Smooth muscle cell (in vitro differentiated cells): ENCODE measurements around the gene PRRC2B. TPM values are rescaled to one million over a fixed set of nuclear protein-coding genes. Genes with fewer than 3 reads are reported as not detected.

Experiments
- DNase-seq: peaks from one replicate; lab custom pipeline; 2025; ENCODE audit not compliant: unreplicated experiment; lab: John Stamatoyannopoulos, UW
- H2AFZ ChIP-seq: fragments of 200-600 bp; sonication (generic); 2 replicates; pipeline ENCODE4 v1.6.0; 2016; ENCODE audit warnings: antibody characterized with exemption, low read depth, mild to moderate bottlenecking
- H3F3A ChIP-seq: fragments of 200-600 bp; sonication (generic); 2 replicates; pipeline ENCODE4 v1.6.0; 2017; ENCODE audit warnings: antibody characterized with exemption, low read depth
- H3K27ac ChIP-seq: fragments of 200-600 bp; sonication (generic); 2 replicates; pipeline ENCODE4 v1.5.1; 2016; ENCODE audit warnings: low read depth, mild to moderate bottlenecking
- H3K27me3 ChIP-seq: fragments of 200-600 bp; sonication (generic); 2 replicates; pipeline ENCODE4 v1.6.1; 2016; ENCODE audit warnings: low read depth, mild to moderate bottlenecking
- H3K36me3 ChIP-seq: fragments of 200-600 bp; sonication (generic); 2 replicates; pipeline ENCODE4 v1.5.1; 2016; ENCODE audit warnings: low read depth
- H3K4me1 ChIP-seq: fragments of 200-600 bp; sonication (generic); 2 replicates; pipeline ENCODE4 v1.5.1; 2016; ENCODE audit warnings: low read depth
- H3K4me2 ChIP-seq: fragments of 200-600 bp; sonication (generic); 2 replicates; pipeline ENCODE4 v1.6.0; 2016; ENCODE audit warnings: mild to moderate bottlenecking
- H3K4me3 ChIP-seq: fragments of 200-600 bp; sonication (generic); 2 replicates; pipeline ENCODE4 v1.5.1; 2016; ENCODE audit warnings: mild to moderate bottlenecking
- H3K79me2 ChIP-seq: fragments of 200-600 bp; sonication (generic); 2 replicates; pipeline ENCODE4 v1.6.0; 2016; ENCODE audit warnings: low read depth, mild to moderate bottlenecking
- H3K9ac ChIP-seq: fragments of 200-600 bp; sonication (generic); 2 replicates; pipeline ENCODE4 v1.6.0; 2016; ENCODE audit warnings: low read depth
- H3K9me3 ChIP-seq: fragments of 200-600 bp; sonication (generic); replicated peaks from 2 replicates; pipeline ENCODE4 v1.5.1; 2016; ENCODE audit warnings: low read depth
- H4K20me1 ChIP-seq: fragments of 200-600 bp; sonication (generic); 2 replicates; pipeline ENCODE4 v1.6.0; 2016; ENCODE audit warnings: low read depth
- WGBS: methylation state at CpG from one replicate; pipeline ENCODE4 v1.1.7; 2016; ENCODE audit warnings: low lambda C conversion rate; 5-methylcytosine and 5-hydroxymethylcytosine counted together
- polyA plus RNA-seq: library from polyadenylated mRNA; unstranded; fragments of >200 nt; fragmentation: Nextera tagmentation; extraction: Ambion mirVana; gene quantifications from 2 replicates; pipeline ENCODE4 v1.2.1, GENCODE V29; 2016
- total RNA-seq: library from RNA; depleted of rRNA; stranded (reverse); fragments of >200 nt; gene quantifications from 2 replicates; pipeline ENCODE4 v1.2.3, GENCODE V29; 2014
- TF ChIP-seq, protein P1 (sequence below): fragments of 200-600 bp; sonication (generic); IDR thresholded peaks from 2 replicates; pipeline ENCODE4 v1.5.1; 2017; ENCODE audit warnings: borderline replicate concordance, mild to moderate bottlenecking, antibody characterized with exemption; ENCODE audit not compliant: insufficient read depth, poor library complexity, severe bottlenecking

Gene PRRC2B
- total and polyA plus RNA-seq, 2 experiments from 2014 or later = 38.6 to 97.2 TPM

DNA sequence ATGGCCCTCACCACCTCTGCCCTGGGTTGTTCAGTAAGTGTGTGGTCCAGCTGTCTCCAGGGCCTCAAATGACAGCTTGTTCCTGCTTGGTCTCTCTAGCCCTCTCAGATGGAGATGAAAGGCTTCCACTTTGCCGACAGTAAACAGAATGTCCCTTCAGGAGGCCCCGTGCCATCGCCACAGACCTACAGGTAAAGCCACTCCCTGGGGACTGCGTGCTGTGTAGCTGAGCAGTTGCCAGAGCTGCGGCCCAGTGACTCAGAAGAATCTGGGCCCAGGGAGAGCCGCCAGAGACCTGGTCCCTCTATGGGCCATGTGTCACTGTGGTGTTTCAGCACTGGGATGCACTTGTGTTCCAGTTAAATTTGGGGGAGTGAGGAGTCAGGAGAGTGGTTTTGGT, 98.2 kb downstream of the PRRC2B start:
- Histone ChIP-seq H3K79me2 (no peaks in the 10 kb centered on the region), H3K36me3 (peaks cover 6% of the 10 kb centered on the region), H3K4me1 (no peaks in the 10 kb centered on the region), H3K9me3 (no peaks in the 10 kb centered on the region), H3K27ac (no peak overlapping the region), H4K20me1 (peaks cover 60% of the 10 kb centered on the region), H3K4me2 (no peak overlapping the region), H3K27me3 (no peaks in the 10 kb centered on the region), H3K9ac (no peak overlapping the region), H3K4me3 (no peak overlapping the region), H2AFZ (no peak overlapping the region), H3F3A (no peaks in the 10 kb centered on the region)
- TF ChIP-seq, protein P1, sequence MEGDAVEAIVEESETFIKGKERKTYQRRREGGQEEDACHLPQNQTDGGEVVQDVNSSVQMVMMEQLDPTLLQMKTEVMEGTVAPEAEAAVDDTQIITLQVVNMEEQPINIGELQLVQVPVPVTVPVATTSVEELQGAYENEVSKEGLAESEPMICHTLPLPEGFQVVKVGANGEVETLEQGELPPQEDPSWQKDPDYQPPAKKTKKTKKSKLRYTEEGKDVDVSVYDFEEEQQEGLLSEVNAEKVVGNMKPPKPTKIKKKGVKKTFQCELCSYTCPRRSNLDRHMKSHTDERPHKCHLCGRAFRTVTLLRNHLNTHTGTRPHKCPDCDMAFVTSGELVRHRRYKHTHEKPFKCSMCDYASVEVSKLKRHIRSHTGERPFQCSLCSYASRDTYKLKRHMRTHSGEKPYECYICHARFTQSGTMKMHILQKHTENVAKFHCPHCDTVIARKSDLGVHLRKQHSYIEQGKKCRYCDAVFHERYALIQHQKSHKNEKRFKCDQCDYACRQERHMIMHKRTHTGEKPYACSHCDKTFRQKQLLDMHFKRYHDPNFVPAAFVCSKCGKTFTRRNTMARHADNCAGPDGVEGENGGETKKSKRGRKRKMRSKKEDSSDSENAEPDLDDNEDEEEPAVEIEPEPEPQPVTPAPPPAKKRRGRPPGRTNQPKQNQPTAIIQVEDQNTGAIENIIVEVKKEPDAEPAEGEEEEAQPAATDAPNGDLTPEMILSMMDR = no peak
- no peak for DNase-seq
- WGBS = 90% methylated on average over 6 of the region's 6 CpGs

DNA sequence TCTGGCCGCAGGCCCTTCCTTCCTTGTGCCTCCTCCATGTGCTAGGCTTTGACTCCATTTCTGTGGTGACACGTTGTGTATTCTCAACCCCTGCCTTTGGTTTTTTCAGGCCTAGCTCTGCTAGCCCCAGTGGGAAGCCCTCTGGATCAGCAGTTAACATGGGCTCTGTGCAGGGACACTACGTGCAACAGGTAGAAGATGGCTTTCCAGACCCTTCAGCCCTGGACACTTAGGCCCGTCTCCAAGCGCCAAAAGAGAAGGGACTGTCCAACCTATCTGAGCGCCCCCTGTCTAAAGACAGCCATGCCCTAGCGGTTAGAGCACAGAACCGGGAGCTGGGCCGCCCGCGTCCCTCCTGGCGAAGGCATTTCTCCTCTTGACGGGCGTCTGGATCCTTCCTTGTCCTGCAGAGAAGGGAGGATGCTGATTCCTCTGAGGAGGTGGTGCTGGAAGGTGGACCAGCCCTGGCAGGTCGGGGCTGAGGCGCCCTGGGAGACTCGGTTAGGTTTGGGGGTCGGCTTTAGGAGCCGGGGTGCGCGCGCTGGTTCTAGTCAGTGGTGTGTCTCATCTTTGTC, 100.5 kb downstream of the PRRC2B start:
- H3K4me2 ChIP-seq = no peak overlapping the region
- no peak overlapping the region for H3K9ac ChIP-seq
- no peaks in the 10 kb centered on the region for H3K4me1 ChIP-seq
- H3K9me3 ChIP-seq = no peaks in the 10 kb centered on the region
- DNase-seq = no peak
- no peak overlapping the region for H3K4me3 ChIP-seq
- H3K79me2 ChIP-seq = no peaks in the 10 kb centered on the region
- WGBS = 99% methylated on average over 22 of the region's 22 CpGs
- H3K27ac ChIP-seq = no peak overlapping the region
- no peak overlapping the region for H2AFZ ChIP-seq
- TF ChIP-seq, protein P1 = no peak
- H3F3A ChIP-seq = peaks cover 19% of the 10 kb centered on the region
- peaks cover 62% of the 10 kb centered on the region for H4K20me1 ChIP-seq
- no peaks in the 10 kb centered on the region for H3K27me3 ChIP-seq
- peaks cover 9% of the 10 kb centered on the region for H3K36me3 ChIP-seq

DNA sequence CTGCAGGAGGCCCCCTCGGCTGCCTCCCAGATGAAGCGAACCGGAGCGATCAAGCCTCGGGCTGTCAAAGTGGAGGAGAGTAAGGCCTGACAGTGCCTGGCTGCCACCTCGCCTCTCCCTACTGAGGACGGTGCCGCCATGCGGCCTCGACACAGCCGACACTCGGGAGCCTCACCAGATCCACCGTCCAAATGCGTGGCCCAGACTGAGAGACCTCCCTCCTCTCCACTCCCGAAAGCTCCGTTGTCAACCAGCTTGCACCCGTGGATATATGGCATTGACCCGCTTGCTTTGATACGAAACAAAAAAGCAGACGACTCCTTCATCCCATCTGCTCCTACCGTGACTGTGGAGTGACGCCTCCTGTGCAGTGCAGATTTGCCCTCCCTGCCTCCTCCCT, 101.9 kb downstream of the PRRC2B start:
- no peak overlapping the region for H3K4me2 ChIP-seq
- DNase-seq = no peak
- no peaks in the 10 kb centered on the region for H3K79me2 ChIP-seq
- H3K27me3 ChIP-seq = no peaks in the 10 kb centered on the region
- H2AFZ ChIP-seq = no peak overlapping the region
- H3K9ac ChIP-seq = no peak overlapping the region
- peaks cover 24% of the 10 kb centered on the region for H3F3A ChIP-seq
- no peak overlapping the region for H3K4me3 ChIP-seq
- H4K20me1 ChIP-seq = peaks cover 67% of the 10 kb centered on the region
- no peaks in the 10 kb centered on the region for H3K9me3 ChIP-seq
- TF ChIP-seq, protein P1 = no peak
- no peak overlapping the region for H3K27ac ChIP-seq
- WGBS = 96% methylated on average over 22 of the region's 22 CpGs
- H3K36me3 ChIP-seq = peaks cover 9% of the 10 kb centered on the region
- no peaks in the 10 kb centered on the region for H3K4me1 ChIP-seq

DNA sequence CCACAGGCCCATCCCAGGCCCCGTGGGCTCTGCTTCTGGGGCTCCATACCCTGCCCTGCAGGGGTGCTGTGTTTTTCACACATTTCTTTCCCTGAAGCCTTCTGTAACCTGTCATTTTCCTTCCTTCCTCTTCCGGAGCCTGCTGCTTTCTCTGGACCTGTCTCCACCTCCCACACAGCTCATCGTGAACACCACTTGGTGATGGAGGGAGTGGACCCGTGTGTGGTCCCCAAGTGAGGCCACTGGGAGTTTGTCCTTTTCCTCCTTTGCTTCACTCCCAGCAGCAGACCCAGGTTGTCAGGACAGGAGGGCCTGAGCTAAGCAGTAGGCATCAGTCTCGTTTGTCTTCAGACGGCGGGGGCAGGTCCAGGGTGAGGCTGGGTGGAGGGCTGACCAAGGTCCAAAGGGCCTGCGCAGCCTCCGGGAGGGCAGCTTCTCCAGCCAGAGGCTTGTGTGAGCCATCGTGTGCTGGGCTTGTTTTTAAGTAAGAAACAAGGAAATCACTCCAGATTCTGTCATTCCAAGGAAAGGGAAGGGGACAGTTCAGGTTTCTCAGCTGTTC, 103.0 kb downstream of the PRRC2B start:
- TF ChIP-seq, protein P1 = no peak
- peaks cover 9% of the 10 kb centered on the region for H3K36me3 ChIP-seq
- 94% methylated on average over 10 of the region's 10 CpGs for WGBS
- peaks cover 68% of the 10 kb centered on the region for H4K20me1 ChIP-seq
- H3K4me3 ChIP-seq = no peak overlapping the region
- no peak overlapping the region for H3K4me2 ChIP-seq
- H3F3A ChIP-seq = peaks cover 28% of the 10 kb centered on the region
- no peak overlapping the region for H3K9ac ChIP-seq
- no peaks in the 10 kb centered on the region for H3K79me2 ChIP-seq
- H3K27ac ChIP-seq = no peak overlapping the region
- H3K9me3 ChIP-seq = no peaks in the 10 kb centered on the region
- H3K27me3 ChIP-seq = no peaks in the 10 kb centered on the region
- DNase-seq = no peak
- H2AFZ ChIP-seq = no peak overlapping the region
- no peaks in the 10 kb centered on the region for H3K4me1 ChIP-seq
